HepG2 (cell line): ENCODE data around the gene CYB5B. TPM values are rescaled to one million over a fixed set of nuclear protein-coding genes. Genes with fewer than 3 reads are reported as not detected.
A peak's percentile ranks its signal among the peaks of the same experiment; 100 is the strongest.

Experiments used
- ASH2L ChIP-seq: fragments of 300-600, 200-600 bp; sonication (generic); IDR thresholded peaks from 2 replicates; pipeline ENCODE4 v1.7.0; 2017; ENCODE audit warnings: low read depth, mild to moderate bottlenecking, moderate library complexity, mixed read lengths, low read length; ENCODE audit not compliant: insufficient read length
- EP300 ChIP-seq, 3 experiments: sonication (generic) in 1 of 3; formaldehyde crosslinking in 1 of 3; IDR thresholded peaks; 2 replicates each; pipeline versions ENCODE4 v1.5.1 to v1.6.1; 2011 to 2020; ENCODE audit warnings: low read depth in 2 of 3, low read length in 2 of 3, borderline replicate concordance in 1 of 3, improper control_type of control experiment in 1 of 3, mild to moderate bottlenecking in 1 of 3, missing genetic modification reagents in 1 of 3, moderate library complexity in 1 of 3
- HDAC2 ChIP-seq: sonication (generic); formaldehyde crosslinking; IDR thresholded peaks from 2 replicates; pipeline ENCODE4 v1.4.0; 2020; ENCODE audit warnings: missing genetic modification reagents
- HMG20A ChIP-seq: IDR thresholded peaks from 2 replicates; pipeline ENCODE4 v1.6.1; 2016; ENCODE audit warnings: borderline replicate concordance
- KDM5A ChIP-seq: fragments of 200-600 bp; sonication (generic); IDR thresholded peaks from 2 replicates; pipeline ENCODE4 v1.7.0; 2018; ENCODE audit warnings: antibody characterized with exemption, mild to moderate bottlenecking, low read length, borderline replicate concordance
- MEF2D ChIP-seq: sonication (generic); formaldehyde crosslinking; IDR thresholded peaks from 2 replicates; pipeline ENCODE4 v1.5.1; 2020; ENCODE audit warnings: mild to moderate bottlenecking, missing genetic modification reagents
- NCOA2 ChIP-seq: sonication (generic); formaldehyde crosslinking; IDR thresholded peaks from 2 replicates; pipeline ENCODE4 v1.8.0; 2022; ENCODE audit warnings: inconsistent platforms
- SOX6 ChIP-seq, 2 experiments: fragments of 450-650 bp in 1 of 2; sonication (generic) in 1 of 2; formaldehyde crosslinking in 1 of 2; IDR thresholded peaks; 2 replicates each; pipeline versions ENCODE4 v1.4.0 to v1.6.1; 2017 to 2020; ENCODE audit warnings: antibody characterized with exemption in 1 of 2, mild to moderate bottlenecking in 1 of 2, missing genetic modification reagents in 1 of 2
- ZBTB38 ChIP-seq: sonication (generic); formaldehyde crosslinking; IDR thresholded peaks from 2 replicates; pipeline ENCODE4 v1.5.1; 2020; ENCODE audit warnings: mild to moderate bottlenecking, missing genetic modification reagents
- ZMAT3 ChIP-seq: sonication (generic); formaldehyde crosslinking; conservative IDR thresholded peaks from 2 replicates; pipeline ENCODE4 v1.7.0; 2021; ENCODE audit warnings: missing genetic modification reagents
- ZSCAN29 ChIP-seq: sonication (generic); formaldehyde crosslinking; conservative IDR thresholded peaks from 2 replicates; pipeline ENCODE4 v1.4.0; 2020; ENCODE audit warnings: mild to moderate bottlenecking, missing genetic modification reagents
- polyA plus RNA-seq, 8 experiments: library from polyadenylated mRNA; depleted of rRNA in 3 of 8; stranded (reverse) in 7 of 8; unstranded in 1 of 8; fragments of >200 nt; fragmentation: Illumina TruSeq in 4 of 8; extraction: Trizol in 4 of 8; gene quantifications; 2 replicates each; pipeline versions ENCODE4 v1.2.1 to v1.2.3, GENCODE V29; 2011 to 2016; ENCODE audit warnings: low read depth in 4 of 8, missing spikeins in 1 of 8, mixed read lengths in 1 of 8; ENCODE audit not compliant: insufficient read depth in 1 of 8
- total RNA-seq, 5 experiments: library from RNA; depleted of rRNA; stranded (reverse); fragments of >200 nt; fragmentation: Illumina TruSeq; extraction: Trizol; gene quantifications; 2 replicates each; pipeline ENCODE4 v1.2.3, GENCODE V29; 2016; ENCODE audit warnings: low read depth in 1 of 5
- TF ChIP-seq, protein P1 (sequence below): sonication (generic); formaldehyde crosslinking; IDR thresholded peaks from 2 replicates; pipeline ENCODE4 v1.4.0; 2020; ENCODE audit warnings: missing genetic modification reagents
- TF ChIP-seq, protein P2 (sequence below): sonication (generic); formaldehyde crosslinking; IDR thresholded peaks from 2 replicates; pipeline ENCODE4 v1.8.1; 2023; ENCODE audit warnings: mild to moderate bottlenecking, inconsistent platforms, moderate library complexity, missing genetic modification reagents, borderline replicate concordance
- TF ChIP-seq, protein P3 (sequence below): sonication (generic); formaldehyde crosslinking; IDR thresholded peaks from 2 replicates; pipeline ENCODE4 v1.5.1; 2020; ENCODE audit warnings: mild to moderate bottlenecking, missing genetic modification reagents, borderline replicate concordance
- TF ChIP-seq, protein P4 (sequence below): sonication (generic); formaldehyde crosslinking; conservative IDR thresholded peaks from 2 replicates; pipeline ENCODE4 v1.8.0; 2022; ENCODE audit warnings: mild to moderate bottlenecking, moderate library complexity, missing genetic modification reagents
- TF ChIP-seq, protein P5 (sequence below): IDR thresholded peaks from 2 replicates; pipeline ENCODE4 v1.6.1; 2016; ENCODE audit warnings: missing genetic modification reagents, missing compliant biosample characterization

Gene CYB5B
- total and polyA plus RNA-seq, 2 of the 13 experiments (the other 11 are each of a cell fraction or from before 2014, with no cell fraction given), result 234 to 432 TPM

DNA sequence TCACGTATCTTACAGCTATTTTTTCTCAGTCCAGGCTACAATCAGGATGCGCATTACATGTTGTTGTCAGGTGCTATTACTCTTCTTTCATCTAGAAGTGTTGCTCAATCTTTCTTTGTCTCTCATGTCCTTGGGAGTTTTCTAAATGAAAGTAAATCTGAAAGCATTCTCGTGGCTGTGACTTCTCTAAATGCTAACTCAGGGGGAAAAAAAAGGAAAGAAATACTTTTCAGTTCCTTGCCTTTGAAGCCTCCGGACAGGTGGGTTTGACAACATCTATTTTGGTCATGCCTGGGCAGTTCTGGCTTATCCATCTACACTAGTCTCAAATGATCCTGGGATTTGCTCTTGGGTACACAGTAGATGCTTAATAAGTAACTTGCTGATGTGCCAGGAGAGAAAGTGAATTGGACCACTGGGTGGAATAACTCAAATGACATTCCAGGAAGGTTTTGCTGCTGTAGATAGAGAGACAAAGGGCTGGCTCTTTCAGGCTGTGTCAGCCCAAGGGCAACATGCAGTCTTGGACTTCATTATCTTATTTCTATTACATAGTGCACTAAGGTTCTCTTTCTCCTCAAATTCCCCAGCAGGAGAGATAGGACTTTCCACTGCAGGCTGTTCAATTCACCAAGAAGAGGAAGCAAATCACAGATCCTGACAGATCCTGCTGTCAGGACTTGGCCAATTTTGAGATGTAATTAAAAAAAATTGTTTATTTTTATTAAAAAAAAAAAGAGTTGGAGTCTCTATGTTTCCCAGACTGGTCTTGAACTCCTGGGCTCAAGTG, 77.7 kb downstream of the CYB5B start (continued):
- TF ChIP-seq, protein P1, sequence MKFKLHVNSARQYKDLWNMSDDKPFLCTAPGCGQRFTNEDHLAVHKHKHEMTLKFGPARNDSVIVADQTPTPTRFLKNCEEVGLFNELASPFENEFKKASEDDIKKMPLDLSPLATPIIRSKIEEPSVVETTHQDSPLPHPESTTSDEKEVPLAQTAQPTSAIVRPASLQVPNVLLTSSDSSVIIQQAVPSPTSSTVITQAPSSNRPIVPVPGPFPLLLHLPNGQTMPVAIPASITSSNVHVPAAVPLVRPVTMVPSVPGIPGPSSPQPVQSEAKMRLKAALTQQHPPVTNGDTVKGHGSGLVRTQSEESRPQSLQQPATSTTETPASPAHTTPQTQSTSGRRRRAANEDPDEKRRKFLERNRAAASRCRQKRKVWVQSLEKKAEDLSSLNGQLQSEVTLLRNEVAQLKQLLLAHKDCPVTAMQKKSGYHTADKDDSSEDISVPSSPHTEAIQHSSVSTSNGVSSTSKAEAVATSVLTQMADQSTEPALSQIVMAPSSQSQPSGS (CRISPR knock-in tag), result 0 out of 2 replicates have a peak, but pooled peaks have one; percentile 32
- TF ChIP-seq, protein P2, sequence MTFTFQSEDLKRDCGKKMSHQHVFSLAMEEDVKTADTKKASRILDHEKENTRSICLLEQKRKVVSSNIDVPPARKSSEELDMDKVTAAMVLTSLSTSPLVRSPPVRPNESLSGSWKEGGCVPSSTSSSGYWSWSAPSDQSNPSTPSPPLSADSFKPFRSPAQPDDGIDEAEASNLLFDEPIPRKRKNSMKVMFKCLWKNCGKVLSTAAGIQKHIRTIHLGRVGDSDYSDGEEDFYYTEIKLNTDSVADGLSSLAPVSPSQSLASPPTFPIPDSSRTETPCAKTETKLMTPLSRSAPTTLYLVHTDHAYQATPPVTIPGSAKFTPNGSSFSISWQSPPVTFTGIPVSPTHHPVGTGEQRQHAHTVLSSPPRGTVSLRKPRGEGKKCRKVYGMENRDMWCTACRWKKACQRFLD (CRISPR knock-in tag), result no peak
- TF ChIP-seq NCOA2 (peak; percentile 52; the same call in 1 of the 2 replicates), HMG20A (CRISPR knock-in tag) (peak; percentile 86), ZMAT3 (peak; percentile 37; the same call in 1 of the 2 replicates), KDM5A (no peak), ZSCAN29 (CRISPR knock-in tag) (peak; percentile 79), ZBTB38 (no peak), SOX6 (IDR thresholded peaks at IDR 0.05) (no peak), SOX6 (CRISPR knock-in tag; IDR thresholded peaks at IDR 0.05) (peak; percentile 93), MEF2D (CRISPR knock-in tag) (peak; percentile 42; the same call in 1 of the 2 replicates), ASH2L (peak; percentile 57), EP300 (IDR thresholded peaks at IDR 0.05; ENCODE audit: low read depth in 2 of 2, low read length in 2 of 2) (peak in 1 of 2 experiments; percentile 19; a peak in 1 of 4 replicates), EP300 (CRISPR knock-in tag; IDR thresholded peaks at IDR 0.05; ENCODE audit: borderline replicate concordance) (no peak), HDAC2 (CRISPR knock-in tag) (peak; percentile 80)
- TF ChIP-seq, protein P3, sequence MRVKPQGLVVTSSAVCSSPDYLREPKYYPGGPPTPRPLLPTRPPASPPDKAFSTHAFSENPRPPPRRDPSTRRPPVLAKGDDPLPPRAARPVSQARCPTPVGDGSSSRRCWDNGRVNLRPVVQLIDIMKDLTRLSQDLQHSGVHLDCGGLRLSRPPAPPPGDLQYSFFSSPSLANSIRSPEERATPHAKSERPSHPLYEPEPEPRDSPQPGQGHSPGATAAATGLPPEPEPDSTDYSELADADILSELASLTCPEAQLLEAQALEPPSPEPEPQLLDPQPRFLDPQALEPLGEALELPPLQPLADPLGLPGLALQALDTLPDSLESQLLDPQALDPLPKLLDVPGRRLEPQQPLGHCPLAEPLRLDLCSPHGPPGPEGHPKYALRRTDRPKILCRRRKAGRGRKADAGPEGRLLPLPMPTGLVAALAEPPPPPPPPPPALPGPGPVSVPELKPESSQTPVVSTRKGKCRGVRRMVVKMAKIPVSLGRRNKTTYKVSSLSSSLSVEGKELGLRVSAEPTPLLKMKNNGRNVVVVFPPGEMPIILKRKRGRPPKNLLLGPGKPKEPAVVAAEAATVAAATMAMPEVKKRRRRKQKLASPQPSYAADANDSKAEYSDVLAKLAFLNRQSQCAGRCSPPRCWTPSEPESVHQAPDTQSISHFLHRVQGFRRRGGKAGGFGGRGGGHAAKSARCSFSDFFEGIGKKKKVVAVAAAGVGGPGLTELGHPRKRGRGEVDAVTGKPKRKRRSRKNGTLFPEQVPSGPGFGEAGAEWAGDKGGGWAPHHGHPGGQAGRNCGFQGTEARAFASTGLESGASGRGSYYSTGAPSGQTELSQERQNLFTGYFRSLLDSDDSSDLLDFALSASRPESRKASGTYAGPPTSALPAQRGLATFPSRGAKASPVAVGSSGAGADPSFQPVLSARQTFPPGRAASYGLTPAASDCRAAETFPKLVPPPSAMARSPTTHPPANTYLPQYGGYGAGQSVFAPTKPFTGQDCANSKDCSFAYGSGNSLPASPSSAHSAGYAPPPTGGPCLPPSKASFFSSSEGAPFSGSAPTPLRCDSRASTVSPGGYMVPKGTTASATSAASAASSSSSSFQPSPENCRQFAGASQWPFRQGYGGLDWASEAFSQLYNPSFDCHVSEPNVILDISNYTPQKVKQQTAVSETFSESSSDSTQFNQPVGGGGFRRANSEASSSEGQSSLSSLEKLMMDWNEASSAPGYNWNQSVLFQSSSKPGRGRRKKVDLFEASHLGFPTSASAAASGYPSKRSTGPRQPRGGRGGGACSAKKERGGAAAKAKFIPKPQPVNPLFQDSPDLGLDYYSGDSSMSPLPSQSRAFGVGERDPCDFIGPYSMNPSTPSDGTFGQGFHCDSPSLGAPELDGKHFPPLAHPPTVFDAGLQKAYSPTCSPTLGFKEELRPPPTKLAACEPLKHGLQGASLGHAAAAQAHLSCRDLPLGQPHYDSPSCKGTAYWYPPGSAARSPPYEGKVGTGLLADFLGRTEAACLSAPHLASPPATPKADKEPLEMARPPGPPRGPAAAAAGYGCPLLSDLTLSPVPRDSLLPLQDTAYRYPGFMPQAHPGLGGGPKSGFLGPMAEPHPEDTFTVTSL (CRISPR knock-in tag), result peak; percentile 67; the same call in 1 of the 2 replicates
- TF ChIP-seq, protein P4, sequence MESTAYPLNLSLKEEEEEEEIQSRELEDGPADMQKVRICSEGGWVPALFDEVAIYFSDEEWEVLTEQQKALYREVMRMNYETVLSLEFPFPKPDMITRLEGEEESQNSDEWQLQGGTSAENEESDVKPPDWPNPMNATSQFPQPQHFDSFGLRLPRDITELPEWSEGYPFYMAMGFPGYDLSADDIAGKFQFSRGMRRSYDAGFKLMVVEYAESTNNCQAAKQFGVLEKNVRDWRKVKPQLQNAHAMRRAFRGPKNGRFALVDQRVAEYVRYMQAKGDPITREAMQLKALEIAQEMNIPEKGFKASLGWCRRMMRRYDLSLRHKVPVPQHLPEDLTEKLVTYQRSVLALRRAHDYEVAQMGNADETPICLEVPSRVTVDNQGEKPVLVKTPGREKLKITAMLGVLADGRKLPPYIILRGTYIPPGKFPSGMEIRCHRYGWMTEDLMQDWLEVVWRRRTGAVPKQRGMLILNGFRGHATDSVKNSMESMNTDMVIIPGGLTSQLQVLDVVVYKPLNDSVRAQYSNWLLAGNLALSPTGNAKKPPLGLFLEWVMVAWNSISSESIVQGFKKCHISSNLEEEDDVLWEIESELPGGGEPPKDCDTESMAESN (CRISPR knock-in tag), result 0 out of 2 replicates have a peak, but pooled peaks have one; percentile 36
- TF ChIP-seq, protein P5, sequence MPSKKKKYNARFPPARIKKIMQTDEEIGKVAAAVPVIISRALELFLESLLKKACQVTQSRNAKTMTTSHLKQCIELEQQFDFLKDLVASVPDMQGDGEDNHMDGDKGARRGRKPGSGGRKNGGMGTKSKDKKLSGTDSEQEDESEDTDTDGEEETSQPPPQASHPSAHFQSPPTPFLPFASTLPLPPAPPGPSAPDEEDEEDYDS (CRISPR knock-in tag), result 0 out of 2 replicates have a peak, but pooled peaks have one; percentile 8
